GM10847 (cell line): ENCODE measurements around the gene FBXL20.

Experiments used
- POLR2A ChIP-seq: IDR thresholded peaks from 2 replicates; pipeline ENCODE4 v1.6.1; 2011; ENCODE audit not compliant: insufficient read length; ENCODE audit errors: extremely low read depth

The FBXL20 gene, protein sequence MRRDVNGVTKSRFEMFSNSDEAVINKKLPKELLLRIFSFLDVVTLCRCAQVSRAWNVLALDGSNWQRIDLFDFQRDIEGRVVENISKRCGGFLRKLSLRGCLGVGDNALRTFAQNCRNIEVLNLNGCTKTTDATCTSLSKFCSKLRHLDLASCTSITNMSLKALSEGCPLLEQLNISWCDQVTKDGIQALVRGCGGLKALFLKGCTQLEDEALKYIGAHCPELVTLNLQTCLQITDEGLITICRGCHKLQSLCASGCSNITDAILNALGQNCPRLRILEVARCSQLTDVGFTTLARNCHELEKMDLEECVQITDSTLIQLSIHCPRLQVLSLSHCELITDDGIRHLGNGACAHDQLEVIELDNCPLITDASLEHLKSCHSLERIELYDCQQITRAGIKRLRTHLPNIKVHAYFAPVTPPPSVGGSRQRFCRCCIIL

DNA sequence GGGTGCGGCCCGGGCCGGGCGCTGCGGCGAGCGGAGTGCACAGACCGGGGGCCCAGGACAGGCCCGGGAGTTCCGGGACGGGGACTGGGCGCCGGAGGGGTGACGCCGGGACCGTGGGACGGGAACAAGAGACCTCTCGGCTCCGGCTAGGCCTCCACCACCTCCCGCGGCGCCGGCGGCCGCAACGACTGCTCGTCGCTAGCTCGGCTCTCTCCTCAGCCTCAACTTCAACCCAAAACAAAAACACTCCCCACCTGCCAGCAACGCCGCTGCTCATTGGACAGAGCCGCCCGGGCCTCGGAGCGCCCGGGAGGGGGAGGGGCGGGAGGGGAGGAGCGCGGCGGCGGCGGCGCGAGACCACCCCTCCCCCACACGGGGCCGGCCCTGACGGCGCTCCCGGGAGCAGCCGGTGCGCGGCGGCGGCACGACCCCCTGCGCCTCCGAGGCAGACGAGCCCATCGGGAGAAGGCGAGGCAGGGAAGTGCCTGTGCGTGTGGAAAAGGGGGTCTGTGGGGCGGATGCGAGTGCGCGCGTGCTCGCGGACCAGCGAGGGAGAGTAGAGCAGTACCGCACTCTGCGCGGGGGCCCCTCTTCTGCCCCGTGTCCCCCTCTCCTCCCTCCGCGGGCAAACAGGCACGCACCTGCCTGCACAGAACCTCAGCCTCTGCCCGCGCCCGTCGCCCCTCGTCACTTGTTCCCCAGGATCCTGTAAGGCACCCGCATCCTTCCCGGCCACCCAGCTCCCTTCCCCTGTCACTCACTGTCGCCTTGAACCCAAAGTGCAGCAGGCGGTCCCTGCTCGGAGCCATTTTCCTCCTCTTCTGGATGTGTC lies at the start of gene FBXL20:
Gene FBXL20, minus strand, starts transcription at position 215 of the 832 bp plus-strand sequence. CDS start 224 bp downstream, outside the sequence.
- TF ChIP-seq POLR2A: peak; percentile 35

GRCh38 chr17:39450847-39451581 lies 49.6 kb upstream of the FBXL20 start, which contains the start of gene MED1:
Gene MED1, minus strand, starts transcription at chr17:39451263. Its CDS starts 201 bp downstream, at chr17:39451062.
- peak; percentile 55 for TF ChIP-seq POLR2A

GRCh38 chr17:39450051-39450450 lies 48.6 kb upstream of the FBXL20 start:
- TF ChIP-seq POLR2A: no peak

DNA sequence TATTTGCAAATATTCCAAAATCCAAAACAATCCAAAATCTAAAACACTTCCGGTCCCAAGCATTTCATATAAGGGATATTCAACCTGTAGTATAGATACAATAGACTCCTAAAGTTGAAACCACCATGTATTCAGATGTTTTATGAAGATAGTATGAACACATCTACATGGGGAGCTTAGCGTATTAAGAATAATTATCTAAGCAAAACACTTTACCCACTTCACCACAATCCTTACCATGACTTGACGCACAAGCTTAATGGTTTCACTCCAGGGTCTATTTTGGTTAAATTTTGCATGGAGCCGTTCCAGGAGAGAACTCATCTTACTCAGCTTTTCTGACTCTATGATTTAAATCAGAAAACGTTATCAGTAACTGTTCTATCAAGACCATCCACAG lies 46.1 kb upstream of the FBXL20 start:
- TF ChIP-seq POLR2A: no peak

DNA sequence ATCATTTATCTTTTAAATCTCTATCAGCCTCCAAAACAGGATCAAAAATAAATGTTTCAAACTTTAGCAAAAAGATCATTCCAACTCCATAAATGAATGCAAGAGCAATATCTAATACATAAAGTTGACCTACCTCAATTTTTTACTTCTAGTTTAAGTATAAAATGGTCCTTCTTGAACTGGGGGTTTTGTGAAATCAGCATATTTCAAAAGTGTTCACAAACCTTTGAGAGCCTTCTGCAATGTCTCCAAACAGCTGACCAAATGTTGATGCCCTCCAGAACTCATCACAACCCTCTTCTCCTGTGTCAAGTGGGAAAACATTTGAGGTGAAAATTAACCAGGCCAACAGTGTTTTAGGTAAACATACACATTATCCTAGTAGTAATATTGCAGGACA lies 41.9 kb upstream of the FBXL20 start:
- TF ChIP-seq POLR2A: no peak

DNA sequence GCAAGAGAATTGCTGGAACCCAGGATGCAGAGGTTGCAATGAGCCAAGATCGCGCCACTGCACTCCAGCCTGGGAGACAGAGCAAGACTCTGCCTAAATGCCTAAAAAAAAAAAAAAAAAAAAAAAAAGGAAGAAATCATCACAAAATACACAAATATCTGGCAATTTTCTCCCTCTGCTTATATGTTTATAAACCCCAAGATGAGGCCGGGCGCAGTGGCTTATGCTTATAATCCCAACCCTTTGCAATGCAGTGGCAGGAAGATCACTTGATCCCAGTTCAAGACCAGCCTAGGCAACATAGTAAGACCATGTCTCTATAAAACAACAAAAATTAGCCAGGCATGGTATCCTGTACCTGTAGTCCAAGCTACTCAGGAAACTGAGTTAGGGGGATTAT lies 28.2 kb upstream of the FBXL20 start:
- TF ChIP-seq POLR2A: no peak

DNA sequence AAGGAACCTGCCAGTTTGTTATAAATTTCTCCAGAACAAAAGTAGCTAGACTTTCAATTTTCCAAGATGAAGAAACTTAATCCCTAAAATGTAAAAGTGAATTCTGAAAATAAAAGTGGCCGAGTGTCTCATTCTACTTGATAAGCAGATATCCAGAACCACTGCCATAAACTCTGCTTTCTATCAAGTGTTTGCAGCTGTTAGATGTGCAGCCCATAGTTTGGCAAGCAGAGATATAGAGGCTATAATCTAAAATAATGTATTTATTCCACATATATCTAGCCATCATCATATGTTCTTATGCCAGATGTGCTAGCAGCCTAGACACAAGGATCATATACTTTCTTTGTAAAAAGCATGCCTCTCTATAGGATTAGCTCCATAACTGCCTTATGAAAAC lies 14.7 kb upstream of the FBXL20 start:
- no peak for TF ChIP-seq POLR2A

DNA sequence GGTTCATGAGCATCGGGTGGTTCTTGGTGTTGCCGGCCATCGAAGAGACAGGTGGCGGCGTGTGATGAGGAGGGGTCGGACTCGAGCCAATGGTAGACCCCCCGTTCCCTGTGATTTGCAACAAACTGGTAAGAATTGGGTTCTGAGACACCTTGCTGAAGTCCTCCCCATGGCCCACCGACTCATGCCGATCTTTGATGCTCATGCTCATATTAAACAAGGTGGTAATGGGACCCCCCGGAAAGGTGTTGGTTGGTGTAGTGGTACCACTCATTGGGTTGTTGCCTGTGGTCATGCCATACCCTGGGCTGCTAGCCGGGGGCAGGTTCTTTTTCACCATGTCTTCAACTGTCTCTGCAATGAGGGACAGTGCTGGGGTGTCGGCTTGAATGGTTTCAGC lies 8.9 kb upstream of the FBXL20 start:
- no peak for TF ChIP-seq POLR2A

- TF ChIP-seq POLR2A: no peak
Measured at GRCh38 chr17:39408360-39408759, 6.9 kb upstream of the FBXL20 start.

- no peak for TF ChIP-seq POLR2A
Measured at GRCh38 chr17:39406951-39407350, 5.5 kb upstream of the FBXL20 start.

DNA sequence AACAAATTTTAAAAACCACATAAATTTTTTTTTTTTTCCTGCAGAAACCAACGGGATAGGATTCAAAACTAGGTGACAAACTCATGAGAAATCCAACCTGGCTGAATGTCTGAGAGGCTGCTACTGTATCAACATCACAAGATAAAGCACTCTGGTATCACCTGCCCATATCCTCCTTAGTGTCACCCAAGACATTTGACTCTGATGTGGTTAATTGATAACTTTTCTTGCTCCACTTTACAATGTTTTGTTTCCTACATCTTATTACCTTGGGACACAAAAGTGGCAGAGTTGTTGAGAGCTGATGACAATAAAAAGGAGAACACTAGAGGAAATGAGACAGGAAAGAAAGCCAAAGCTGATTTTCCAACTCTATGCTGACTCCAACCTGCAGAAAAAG lies 4.0 kb upstream of the FBXL20 start:
- TF ChIP-seq POLR2A: no peak

DNA sequence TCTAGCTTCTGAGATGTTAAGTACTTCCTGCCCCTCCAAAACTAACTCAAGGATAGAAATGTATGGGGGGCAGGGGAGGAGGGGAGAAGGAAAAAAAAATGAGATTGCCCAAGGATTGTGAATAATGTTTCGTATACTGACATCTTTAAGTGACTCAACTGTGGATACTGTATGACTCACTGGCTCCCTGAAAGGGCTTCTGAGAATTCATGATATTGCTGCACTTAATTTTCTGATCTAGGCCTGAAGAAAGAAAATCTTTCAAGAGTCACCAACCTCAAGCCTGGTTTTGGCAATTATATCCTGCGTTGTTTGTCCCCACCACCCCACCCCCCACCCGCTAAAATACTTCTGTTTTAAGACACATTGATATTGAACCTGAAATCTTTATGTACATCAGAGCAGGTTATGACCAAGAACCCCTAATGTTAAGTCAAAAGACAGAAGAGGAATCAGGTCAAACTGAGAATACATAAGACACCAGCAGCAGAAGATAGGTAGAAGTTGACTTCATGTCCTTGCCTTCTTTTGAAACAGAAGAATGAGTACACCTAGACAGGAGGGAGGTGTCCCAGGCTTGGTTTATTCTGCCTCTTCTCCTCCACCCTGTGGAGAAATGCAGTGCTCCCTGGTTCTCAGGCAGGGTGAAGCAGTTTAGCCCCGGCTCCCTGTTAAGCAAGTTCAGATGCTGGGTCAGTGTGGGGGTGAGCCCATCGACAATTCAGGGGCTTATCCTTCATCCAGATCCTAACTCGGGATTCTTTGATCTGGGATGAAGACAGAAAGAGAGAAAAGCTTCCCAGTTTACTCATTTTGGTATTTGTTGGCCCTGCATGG lies 3.3 kb upstream of the FBXL20 start:
- no peak for TF ChIP-seq POLR2A

GRCh38 chr17:39402890-39403605 lies 1.6 kb upstream of the FBXL20 start:
- TF ChIP-seq POLR2A: no peak
